GM13976 (cell line): ENCODE data around the gene FAT2.

Experiments used
- DNase-seq: peaks from one replicate; pipeline ENCODE4 v3.0.0; 2012; ENCODE audit warnings: low spot score
- CTCF ChIP-seq: IDR thresholded peaks from 2 replicates; pipeline ENCODE4 v1.5.1; 2012; ENCODE audit warnings: borderline replicate concordance, mild to moderate bottlenecking; ENCODE audit not compliant: insufficient read depth; ENCODE audit errors: extremely low read depth, missing control alignments, control extremely low read depth
- in situ Hi-C: fragments of 300-500 bp; cut with MboI; formaldehyde crosslinking; loops from one replicate; pipeline ENCODE4 v1.12.0; 2022; ENCODE audit warnings: low sequenced_read_pairs, mixed read lengths, inconsistent platforms; ENCODE audit not compliant: unreplicated experiment

The FAT2 gene

GRCh38 chr5:151632524-151632923, 41.4 kb upstream of the FAT2 start:
- TF ChIP-seq CTCF = no peak

GRCh38 chr5:151631941-151632340, 40.8 kb upstream of the FAT2 start:
- no peak for TF ChIP-seq CTCF

More at GRCh38 chr5:151632524-151632923, 41.4 kb upstream of the FAT2 start:
- DNase-seq = no peak
- in situ Hi-C loops = no loop called here

GRCh38 chr5:151630088-151630487, 39.0 kb upstream of the FAT2 start:
- in situ Hi-C loops = no loop called here
- TF ChIP-seq CTCF = no peak
- no peak for DNase-seq

More at GRCh38 chr5:151631941-151632340, 40.8 kb upstream of the FAT2 start:
- in situ Hi-C loops = no loop called here
- no peak for DNase-seq

GRCh38 chr5:151628112-151628823, 37.1 kb upstream of the FAT2 start:
- no peak for TF ChIP-seq CTCF
- in situ Hi-C loops = no loop called here
- no peak for DNase-seq

- no peak for DNase-seq
Observed at GRCh38 chr5:151627650-151628049, 36.5 kb upstream of the FAT2 start.

GRCh38 chr5:151625285-151625684, 34.2 kb upstream of the FAT2 start:
- TF ChIP-seq CTCF = no peak
- in situ Hi-C loops = no loop called here
- no peak for DNase-seq

More at GRCh38 chr5:151627650-151628049, 36.5 kb upstream of the FAT2 start:
- in situ Hi-C loops = no loop called here
- no peak for TF ChIP-seq CTCF
